Left cardiac atrium (tissue), 4 donors: ENCODE results near the gene RWDD1. TPM values are rescaled to one million over a fixed set of nuclear protein-coding genes. Genes with fewer than 3 reads are reported as not detected.
"Not testable (repeated sequence)": the region's sequence is repeated elsewhere in the genome, so short reads cannot be mapped to it uniquely, and the experiment has no call there.

Experiments
- ATAC-seq, 2 donors: fragments of 200-7000 bp; cut with Tn5 transposase; one replicate each; pipeline ENCODE4 v1.9.1; 2020; ENCODE audit warnings: mild to moderate bottlenecking in 2 of 2, moderate library complexity in 2 of 2
- DNase-seq: peaks from one replicate; pipeline ENCODE4 v3.0.0-alpha.2; 2020
- intact Hi-C, 2 donors: fragments of 100-400 bp; cut with DNase I; formaldehyde crosslinking; loops; one replicate each; pipeline versions ENCODE4 v1.14.1 to v1.15.1; 2022 to 2023
- total RNA-seq, 2 donors: library from RNA; stranded (reverse); fragmentation: NEBNext Ultra II Directional; extraction: Animal tissue kit (Norgen Biotek cat#: 25700); gene quantifications; one replicate each; pipeline ENCODE4 v1.2.1, GENCODE V29; 2021
- donor health status: DM: no; HTN: yes; CAD: no.
- donor health status: DM: no; HTN: yes; CAD: no; lungs with severe emphysema.
- donor health status: DM: yes; HTN: yes; CAD: no.
- donor health status: Dilated cardiomyopathy.

Gene RWDD1
- total RNA-seq, 2 donors from 2014 or later, result 52.7 to 61.5 TPM

DNA sequence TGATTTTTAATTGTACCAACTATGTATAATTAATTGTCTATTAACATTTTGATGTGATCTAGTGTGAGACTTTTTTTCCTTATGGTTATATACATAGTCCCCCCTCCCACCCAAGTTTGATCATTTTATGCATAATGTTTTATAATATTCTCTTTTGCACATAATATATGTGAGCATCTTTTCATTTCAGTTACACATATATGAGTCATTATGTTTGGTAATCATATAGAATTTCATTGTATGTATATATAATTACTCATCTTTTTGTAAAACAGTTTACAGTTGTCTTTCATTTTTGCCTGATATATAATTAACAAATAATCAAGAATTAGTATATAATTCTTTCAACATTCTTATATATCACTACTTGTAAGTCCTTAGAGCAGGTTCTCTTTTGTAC lies 15.0 kb downstream of the RWDD1 start:
- DNase-seq (no peak), ATAC-seq (no peak)
- intact Hi-C loops, result no loop called here

DNA sequence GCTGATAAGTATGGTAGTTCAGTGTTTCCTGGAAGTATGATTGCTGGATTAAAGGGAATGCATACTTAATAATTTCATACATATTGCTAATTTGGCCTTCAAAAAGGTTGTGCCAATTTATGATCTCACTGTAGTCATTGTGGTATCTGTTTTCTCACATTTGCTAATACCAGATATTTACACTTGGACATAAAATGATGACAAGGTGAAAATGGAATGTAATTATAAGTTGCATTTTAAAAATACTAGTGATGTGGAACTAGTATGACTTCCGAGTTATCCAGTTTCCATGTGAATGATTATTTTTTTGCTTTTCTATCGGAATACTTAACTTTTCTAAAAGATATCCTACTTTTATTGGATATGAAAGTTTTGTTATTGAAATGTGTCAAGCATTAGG lies 15.4 kb downstream of the RWDD1 start:
- intact Hi-C loops, result no loop called here
- no peak for ATAC-seq
- no peak for DNase-seq

DNA sequence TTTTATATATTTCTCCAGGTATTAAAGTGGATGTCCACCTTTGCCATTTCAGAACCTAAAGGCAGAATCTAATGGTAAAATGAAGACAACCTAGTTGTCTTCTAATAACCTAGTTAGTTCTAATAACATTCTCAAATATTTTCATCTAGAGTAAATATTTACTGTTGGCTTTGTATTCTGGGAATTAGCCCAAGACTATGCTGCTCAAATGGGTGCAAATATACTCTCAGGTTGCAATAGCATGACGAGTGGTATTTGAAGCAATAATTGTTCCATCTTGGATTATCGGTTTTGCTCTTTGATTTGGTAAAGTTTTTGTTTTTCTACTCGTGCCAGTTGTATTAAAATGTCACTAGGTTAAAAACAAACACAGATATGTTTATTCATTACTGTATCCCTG lies 23.9 kb downstream of the RWDD1 start:
- no peak for ATAC-seq
- intact Hi-C loops, result no loop called here
- no peak for DNase-seq

DNA sequence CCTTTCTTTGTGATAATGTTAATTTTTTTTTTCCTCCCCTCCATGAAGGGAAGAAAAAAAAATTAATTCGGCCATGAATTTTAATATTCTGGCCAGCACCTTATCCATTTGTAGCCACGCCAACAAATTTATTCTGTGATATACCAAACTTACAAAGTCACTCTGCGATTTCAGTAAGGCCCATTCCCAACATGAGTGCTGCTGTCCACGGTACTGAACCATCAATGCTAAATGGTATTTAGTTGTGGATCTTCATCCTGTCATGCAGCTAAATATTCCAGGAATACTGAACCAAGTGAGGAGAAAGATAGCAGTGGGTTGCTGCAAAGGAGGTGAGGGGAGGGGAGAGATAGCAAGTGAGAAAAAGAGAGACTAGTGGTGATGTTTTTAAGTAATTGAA lies 25.5 kb downstream of the RWDD1 start:
- intact Hi-C loops, result no loop called here
- ATAC-seq (no peak), DNase-seq (no peak)

DNA sequence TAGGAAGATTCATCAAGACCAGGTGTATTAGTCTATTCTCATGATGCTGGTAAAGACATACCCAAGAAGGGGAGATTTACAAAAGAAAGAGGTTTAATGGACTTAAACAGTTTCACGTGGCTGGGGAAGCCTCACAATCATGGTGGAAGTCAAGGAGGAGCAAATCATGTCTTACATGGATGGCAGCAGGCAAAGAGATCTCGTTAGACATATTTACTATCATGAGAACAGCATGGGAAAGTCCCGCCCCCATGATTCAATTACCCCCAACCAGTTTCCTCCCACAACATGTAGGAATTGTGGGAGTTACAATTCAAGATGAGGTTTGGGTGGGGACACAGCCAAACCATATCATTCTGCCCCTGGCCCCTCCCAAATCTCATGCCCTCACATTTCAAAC lies 32.6 kb downstream of the RWDD1 start:
- not testable (repeated sequence) for DNase-seq, ATAC-seq
- intact Hi-C loops, result loop anchor here in 1 of 2 donors (10.0 kb wide), 1 partner anchor 51 kb away; no protein-coding TSS in a partner anchor

DNA sequence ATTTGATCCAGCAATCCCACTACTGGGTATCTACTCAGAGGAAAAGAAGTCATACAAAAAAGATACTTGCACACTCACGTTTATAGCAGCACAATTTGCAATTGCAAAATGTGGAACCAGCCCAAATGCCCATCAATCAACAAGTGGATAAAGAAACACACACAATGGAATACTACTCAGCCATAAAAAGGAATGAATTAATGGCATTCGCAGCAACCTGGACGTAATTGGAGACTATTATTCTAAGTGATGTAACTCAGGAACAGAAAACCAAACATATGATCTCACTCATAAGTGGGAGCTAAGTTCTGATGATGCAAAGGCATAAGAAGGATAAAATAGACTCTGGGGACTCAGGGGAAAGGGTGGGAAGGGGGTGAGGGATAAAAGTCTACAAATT lies 33.6 kb downstream of the RWDD1 start:
- DNase-seq, ATAC-seq: not testable (repeated sequence)
- intact Hi-C loops, result loop anchor here in 1 of 2 donors (10.0 kb wide), 1 partner anchor 50 kb away; no protein-coding TSS in a partner anchor

DNA sequence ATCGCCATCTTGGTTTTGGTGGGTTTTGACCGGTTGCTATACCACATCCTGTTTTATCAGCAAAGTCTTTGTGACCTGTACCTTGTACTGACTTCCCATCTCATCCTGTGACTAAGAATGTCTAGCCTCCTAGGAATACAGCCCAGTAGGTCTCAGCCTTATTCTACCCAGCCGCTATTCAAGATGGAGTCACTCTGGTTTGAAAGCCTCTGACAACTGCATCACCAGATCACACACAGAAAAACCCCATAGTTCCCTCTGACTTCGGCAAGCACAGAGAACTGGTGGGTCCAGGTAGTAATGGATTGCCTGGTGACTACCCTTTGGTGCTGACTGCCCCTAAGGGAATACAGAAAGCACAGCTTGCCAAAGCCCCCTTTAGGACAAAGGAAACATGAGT lies 34.6 kb downstream of the RWDD1 start:
- intact Hi-C loops, result loop anchor here in 1 of 2 donors (10.0 kb wide), 1 partner anchor 49 kb away; no protein-coding TSS in a partner anchor
- no peak for ATAC-seq
- no peak for DNase-seq

DNA sequence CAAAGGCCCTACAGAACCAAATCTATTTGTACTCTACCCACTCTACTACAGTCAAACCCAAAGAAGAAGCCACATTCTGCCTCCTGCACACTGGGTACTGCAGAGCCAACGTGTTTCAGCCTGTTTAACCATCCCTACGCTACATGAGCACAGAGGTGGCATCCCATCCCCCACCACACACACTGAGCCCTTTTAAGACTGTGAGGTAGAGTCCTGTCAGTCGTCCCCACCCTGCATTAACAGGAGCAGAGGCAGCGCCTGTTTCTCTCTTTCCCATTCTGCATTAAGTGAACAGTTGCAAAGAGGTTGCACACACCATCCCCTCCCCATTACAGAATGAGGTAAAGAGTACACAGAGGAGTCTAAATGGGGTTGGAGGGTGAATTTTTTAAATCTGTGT lies 39.8 kb downstream of the RWDD1 start:
- intact Hi-C loops, result no loop called here
- ATAC-seq (no peak), DNase-seq (no peak)

DNA sequence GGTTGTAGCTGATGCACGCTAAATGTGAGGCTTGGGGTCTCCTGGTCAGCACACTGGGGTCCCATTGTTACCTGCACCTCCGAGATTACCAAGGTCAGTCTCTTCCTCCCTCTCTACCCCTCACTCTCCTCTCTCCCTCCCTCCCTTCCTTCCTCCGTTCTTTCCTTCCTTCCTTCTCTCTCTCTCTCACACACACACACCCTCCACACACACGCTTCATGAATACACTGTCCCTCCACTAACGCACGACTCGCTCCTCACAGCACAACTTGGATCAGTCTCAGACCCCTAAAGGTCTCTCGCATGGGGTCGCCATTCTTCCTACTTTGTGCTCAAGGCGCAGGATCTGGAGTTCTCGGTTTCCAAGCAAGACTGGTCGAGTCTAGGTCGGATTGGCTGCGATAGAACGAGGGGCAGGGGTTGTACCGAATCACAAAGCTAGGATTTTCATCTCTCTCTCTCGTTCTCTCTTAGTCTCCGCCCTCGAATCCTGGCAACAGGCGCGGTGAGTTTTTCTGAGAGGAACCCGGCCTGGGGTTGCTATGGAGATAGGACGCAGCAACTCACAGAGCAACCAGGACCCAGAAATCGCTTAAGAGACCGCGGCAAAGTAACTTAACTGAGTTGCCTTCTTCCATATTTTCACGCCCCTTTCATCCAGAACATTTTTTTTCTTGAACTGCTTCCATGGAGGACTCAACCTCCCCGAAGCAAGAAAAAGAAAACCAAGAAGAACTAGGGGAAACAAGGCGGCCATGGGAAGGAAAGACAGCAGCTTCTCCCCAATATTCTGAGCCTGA lies 44.8 kb downstream of the RWDD1 start, which contains the start of gene RSPH4A:
RSPH4A (plus strand) TSS at position 543 of the 800 bp plus-strand sequence; CDS start at position 688, 145 bp downstream.
- intact Hi-C loops, result no loop called here
- DNase-seq (peak; percentile 93), ATAC-seq (peak; percentile 99 to 100)

DNA sequence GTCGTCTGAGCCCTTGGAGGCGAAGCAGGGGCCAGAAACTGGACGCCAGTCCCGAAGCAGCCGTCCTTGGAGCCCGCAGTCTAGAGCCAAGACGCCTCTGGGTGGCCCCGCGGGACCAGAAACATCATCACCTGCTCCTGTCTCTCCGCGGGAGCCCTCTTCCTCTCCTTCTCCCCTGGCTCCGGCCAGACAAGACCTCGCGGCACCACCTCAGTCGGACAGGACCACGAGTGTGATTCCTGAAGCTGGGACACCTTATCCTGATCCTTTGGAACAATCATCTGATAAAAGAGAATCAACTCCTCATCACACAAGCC lies 45.4 kb downstream of the RWDD1 start:
- ATAC-seq, result peak in 1 of 2 donors; percentile 40
- no peak for DNase-seq
- intact Hi-C loops, result no loop called here

DNA sequence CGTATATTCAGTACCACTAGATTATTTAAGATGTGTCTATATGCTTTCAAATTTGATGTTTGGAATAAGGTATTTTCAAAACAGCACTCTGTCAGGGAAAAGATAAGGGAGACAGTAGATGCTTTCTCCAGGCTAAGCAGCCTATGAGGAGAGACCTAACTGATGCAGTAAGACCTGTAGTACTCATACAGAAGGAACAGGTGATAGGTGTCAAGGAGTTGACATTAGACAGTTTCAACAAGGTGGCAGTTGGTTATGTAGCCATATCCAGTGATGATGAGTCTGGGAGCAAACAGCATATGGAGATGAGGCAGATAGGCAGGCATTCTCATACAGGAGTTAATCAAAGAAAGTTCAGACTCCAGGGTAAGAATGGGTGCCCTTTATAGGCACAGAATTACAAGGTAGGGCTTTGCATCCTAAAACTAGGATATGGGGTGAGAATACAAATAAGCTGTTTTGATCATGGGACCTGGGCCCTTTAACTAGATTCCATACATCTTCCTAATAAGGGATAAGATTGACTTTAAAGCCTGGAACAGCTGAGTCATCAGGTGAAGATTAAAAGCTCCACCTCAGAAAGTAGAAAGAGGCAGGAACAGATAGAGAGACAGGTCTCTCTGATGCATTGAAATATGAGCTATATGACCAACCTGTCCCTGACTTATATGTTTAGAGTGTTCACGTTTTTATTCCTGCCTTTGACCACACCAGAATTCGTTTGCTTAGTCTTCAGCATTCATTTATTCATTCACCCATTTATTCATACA lies 52.9 kb downstream of the RWDD1 start:
- DNase-seq (no peak), ATAC-seq (no peak)
- intact Hi-C loops, result no loop called here

DNA sequence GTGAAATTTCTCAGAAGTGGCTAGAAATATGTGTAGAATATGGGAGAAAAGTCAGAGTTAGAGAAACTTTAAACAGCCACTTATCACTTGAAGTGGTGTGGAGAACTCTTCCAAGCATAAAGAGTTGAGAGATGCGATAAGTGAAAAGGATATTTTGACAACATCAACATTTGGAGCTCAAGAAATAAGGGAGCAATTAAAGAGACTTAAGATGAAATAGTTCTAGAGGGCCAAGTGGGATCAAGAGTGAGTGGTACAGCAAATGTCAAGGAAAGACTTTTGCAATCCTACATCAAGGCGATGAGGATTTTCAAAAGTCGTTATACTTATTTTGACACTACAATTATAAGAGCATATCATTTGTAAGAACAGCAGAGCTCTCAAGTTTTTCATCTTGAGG lies 54.6 kb downstream of the RWDD1 start:
- intact Hi-C loops, result no loop called here
- no peak for ATAC-seq

DNA sequence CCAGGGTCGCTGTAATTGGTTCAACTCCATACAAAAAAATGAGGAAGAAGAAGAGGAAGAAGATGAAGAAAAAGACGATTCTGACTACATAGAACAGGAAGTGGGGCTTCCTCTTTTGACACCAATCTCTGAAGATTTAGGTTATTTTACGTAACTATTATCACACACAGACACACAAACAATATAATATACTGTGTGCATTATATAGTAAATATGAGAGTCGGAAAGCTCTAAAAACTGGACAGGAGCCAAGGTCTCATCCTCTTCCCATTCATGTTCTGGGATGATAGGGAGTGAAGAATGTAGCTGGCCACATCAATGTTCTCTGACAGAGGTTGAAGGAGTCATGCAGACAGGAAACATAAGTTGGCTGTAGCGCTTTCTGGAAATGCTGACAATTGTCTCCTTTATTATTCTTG lies 58.3 kb downstream of the RWDD1 start:
- ATAC-seq, result no peak
- no peak for DNase-seq
- intact Hi-C loops, result no loop called here

More for the DNA sequence above, 54.6 kb downstream of the RWDD1 start:
- no peak for DNase-seq

DNA sequence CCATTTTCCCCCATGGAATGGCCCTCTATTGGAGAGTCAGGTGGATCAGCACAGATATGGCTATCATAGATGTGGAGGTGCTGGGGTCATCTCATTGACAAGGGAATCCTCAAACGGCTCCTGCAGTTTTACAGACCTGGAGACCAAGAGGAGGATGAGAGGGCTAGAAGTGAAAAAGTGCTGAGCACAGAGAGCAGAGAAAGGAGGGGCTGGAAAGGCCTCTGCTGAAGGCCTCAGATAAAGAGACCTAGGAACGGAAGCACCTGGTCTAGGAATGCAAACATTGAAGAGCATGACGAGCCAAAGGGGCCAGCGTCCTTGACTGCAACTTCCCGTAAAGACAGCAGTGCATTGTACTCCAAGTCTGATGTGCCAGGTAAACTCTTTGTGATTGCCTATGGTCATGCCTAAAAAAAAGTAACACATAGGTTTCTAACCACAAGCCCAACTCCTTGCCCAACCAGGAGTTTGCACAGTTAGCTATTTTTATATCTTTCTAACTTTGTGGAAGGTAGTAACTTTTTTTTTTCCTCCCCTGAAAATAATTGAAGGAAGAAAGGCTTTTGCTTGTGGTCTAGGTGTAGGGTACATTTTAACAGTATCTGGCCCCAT lies 60.2 kb downstream of the RWDD1 start:
- no peak for DNase-seq
- intact Hi-C loops, result no loop called here
- ATAC-seq, result no peak

DNA sequence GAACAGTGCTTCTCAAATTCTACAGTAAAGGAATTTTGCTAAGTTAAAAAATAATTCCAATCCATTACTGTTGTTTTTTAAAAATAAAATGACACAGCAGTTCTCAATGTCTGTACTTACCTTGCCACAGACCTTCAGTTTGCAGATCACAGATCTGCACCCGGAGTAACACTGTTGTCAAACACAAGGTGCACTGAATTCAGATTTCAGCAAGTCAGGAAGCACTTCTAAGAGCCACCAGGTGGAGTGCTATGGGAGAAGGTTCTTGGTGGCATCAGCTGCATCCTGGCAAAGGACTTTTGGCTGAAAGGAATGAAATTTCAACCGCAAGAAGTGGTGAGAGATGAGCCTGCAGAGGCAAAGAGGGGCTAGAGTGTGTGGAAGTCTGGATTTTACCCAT lies 62.4 kb downstream of the RWDD1 start:
- DNase-seq (no peak), ATAC-seq (no peak)
- intact Hi-C loops, result no loop called here

Other genes with a start within 250 kb of the RWDD1 start
- 10 to 100 TPM; 30.3 to 34.4 TPM for gene DSE, start 200.6 kb upstream of the RWDD1 start, total RNA-seq
- gene CALHM6, start 110.1 kb upstream of the RWDD1 start, total RNA-seq, result 1 to 10 TPM; 2.3 to 3.9 TPM
- 1 to 10 TPM; 2.5 to 3.0 TPM for gene CALHM5, start 59.9 kb upstream of the RWDD1 start, total RNA-seq
- gene TRAPPC3L, start 25.8 kb upstream of the RWDD1 start, total RNA-seq, result under 1 TPM; 0.24 TPM
- not detected for gene CALHM4, start 17.8 kb upstream of the RWDD1 start, total RNA-seq
- gene RSPH4A, start 45.0 kb downstream of the RWDD1 start, total RNA-seq, result under 1 TPM; 0.12 to 0.31 TPM
- 1 to 10 TPM; 4.3 to 6.6 TPM for gene ZUP1, start 97.3 kb downstream of the RWDD1 start, total RNA-seq
- 10 to 100 TPM in 1 of 2 donors, 1 to 10 TPM in 1; 9.1 to 12.8 TPM for gene KPNA5, start 109.7 kb downstream of the RWDD1 start, total RNA-seq
- gene FAM162B, start 194.2 kb downstream of the RWDD1 start, total RNA-seq, result 1 to 10 TPM; 2.0 to 5.2 TPM